Suppressor macrophage treated with lipopolysaccharide for 1 hour (primary cell): ENCODE data around the gene KRT72.

Experiments used
- DNase-seq, 3 donors: peaks; one replicate each; pipeline ENCODE4 v3.0.0-alpha.2; 2020 to 2022

Gene KRT72

DNA sequence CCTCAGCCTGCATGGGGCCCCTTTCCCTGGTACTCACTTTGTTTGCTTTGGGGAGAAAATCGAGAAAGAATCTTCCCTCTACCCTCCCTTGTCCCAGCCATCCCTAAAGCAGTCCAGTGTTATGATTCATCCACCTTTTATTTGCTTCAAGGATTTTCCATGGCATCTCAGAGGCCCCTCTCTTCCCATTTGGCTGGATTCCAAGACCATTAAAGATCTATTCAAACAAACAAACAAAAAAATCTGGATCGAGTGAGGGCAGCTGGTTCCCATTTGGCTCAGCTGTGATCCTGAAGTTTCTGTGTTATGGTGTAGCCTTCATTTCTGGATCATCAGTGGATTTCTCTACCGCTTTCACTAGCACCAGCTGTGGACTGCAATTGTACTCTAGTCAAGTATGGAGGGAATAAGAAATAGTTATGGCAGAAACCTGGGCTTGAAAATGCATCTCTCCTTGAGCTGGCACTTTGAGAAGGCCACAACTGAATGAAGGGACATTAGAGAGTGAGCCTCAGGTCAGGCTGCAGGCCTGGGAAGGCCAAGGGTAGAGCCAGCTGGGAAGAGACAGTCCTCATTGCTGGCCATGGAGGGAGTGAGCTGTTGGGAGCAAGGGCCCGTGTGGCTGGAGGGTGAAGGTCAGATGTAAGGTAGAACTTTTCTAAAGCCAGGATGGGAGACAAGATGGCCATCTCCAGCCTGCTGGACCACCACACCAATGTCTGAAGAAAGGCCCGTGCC is 62.0 kb downstream of the KRT72 start:
- no peak for DNase-seq

DNA sequence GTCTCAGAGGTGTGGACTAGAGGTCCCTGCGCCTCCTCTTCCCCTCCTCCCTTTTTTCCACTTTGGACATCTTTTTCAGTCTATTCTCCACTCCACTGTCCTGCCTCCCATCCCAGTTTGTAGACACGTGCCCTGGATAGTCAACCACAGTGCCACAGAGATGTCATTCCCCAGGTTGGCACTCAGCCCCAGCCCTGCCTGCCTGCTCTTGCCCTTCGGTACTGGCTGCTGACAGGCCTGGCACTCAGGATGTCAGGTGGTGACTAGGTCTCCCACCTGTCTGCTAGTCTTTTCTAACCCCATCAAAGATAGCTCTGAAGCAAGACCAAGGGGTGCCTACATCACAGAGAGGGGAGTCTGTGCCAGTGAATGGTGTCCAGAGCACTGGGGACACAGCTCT is 64.2 kb downstream of the KRT72 start:
- DNase-seq: no peak
